Ovary (tissue), 9 donors: Measurements from ENCODE around the gene CCDC97. TPM values are rescaled to one million over a fixed set of nuclear protein-coding genes. Genes with fewer than 3 reads are reported as not detected.
A peak's percentile ranks its signal among the peaks of the same experiment; 100 is the strongest.

Source experiments
- DNase-seq, 5 donors: peaks; one replicate each; pipeline ENCODE4 v3.0.0-alpha.2; 2019 to 2020
- H3K27ac ChIP-seq, 2 donors: fragments of 200-600 bp; one replicate each; pipeline versions ENCODE4 v1.5.1 to v1.8.0; 2019 to 2022
- H3K27me3 ChIP-seq: fragments of 200-600 bp; one replicate; pipeline ENCODE4 v1.8.0; 2022
- H3K36me3 ChIP-seq: fragments of 200-600 bp; sonication (generic); one replicate; pipeline ENCODE4 v1.5.1; 2019
- H3K4me1 ChIP-seq: one replicate; pipeline ENCODE4 v1.8.1; 2013; ENCODE audit warnings: mild to moderate bottlenecking, moderate library complexity; ENCODE audit not compliant: insufficient read depth
- H3K4me3 ChIP-seq: fragments of 200-600 bp; sonication (generic); one replicate; pipeline ENCODE4 v1.5.1; 2017
- H3K9me3 ChIP-seq, 2 donors: fragments of 200-600 bp in 1 of 2; sonication (generic) in 1 of 2; one replicate each; pipeline versions ENCODE4 v1.5.1 to v1.8.1; 2013 to 2019; ENCODE audit warnings: mild to moderate bottlenecking in 1 of 2, moderate library complexity in 1 of 2
- EP300 ChIP-seq: sonication (generic); formaldehyde crosslinking; IDR thresholded peaks from one replicate; pipeline ENCODE4 v1.6.1; 2017; ENCODE audit warnings: antibody characterized with exemption
- POLR2A ChIP-seq: fragments of 450-650 bp; IDR thresholded peaks from one replicate; pipeline ENCODE4 v1.6.1; 2017; ENCODE audit warnings: antibody characterized with exemption, mild to moderate bottlenecking, moderate library complexity
- WGBS, 3 donors: extraction: QIAGEN DNeasy Blood & Tissue Kit in 1 of 3; methylation state at CpG; one replicate each; pipeline versions ENCODE4 v1.1.5 to v1.1.7; 2013 to 2017; 5-methylcytosine and 5-hydroxymethylcytosine counted together
- intact Hi-C, 4 donors: fragments of 100-400 bp; cut with DNase I; formaldehyde crosslinking; loops; one replicate each; pipeline versions ENCODE4 v1.11.0 to v1.15.1; 2022 to 2023
- polyA plus RNA-seq, 2 donors: library from polyadenylated mRNA; stranded (reverse); fragments of 200-250 nt in 1 of 2; fragments of 350-450 nt in 1 of 2; fragmentation: Illumina TruSeq in 1 of 2; extraction: RNeasy Lipid Tissue Mini Kit (QIAGEN cat#74804) in 1 of 2; gene quantifications; one replicate each; pipeline ENCODE4 v1.2.3, GENCODE V29; 2013 to 2014
- total RNA-seq, 7 donors: library from RNA; depleted of rRNA in 2 of 7; stranded (reverse); fragments of >200 nt in 2 of 7; fragmentation: NEBNext Ultra II Directional in 3 of 7; extraction: Animal tissue kit (Norgen Biotek cat#: 25700) in 3 of 7; gene quantifications; one replicate each; pipeline versions ENCODE4 v1.1.0 to v1.2.4, GENCODE V29; 2016 to 2023
- TF ChIP-seq, protein P1 (sequence below), 3 donors: fragments of 450-650 bp in 2 of 3; fragments of 200-600 bp in 1 of 3; IDR thresholded peaks; one replicate each; pipeline versions ENCODE4 v1.5.1 to v1.8.0; 2016 to 2022; ENCODE audit warnings: antibody characterized with exemption in 3 of 3, mild to moderate bottlenecking in 1 of 3
- donor health status: DM: no; HTN: no; CAD: no; lungs with moderate emphysema.
- donor health status: DM: no; HTN: no; CAD: no.
- donor health status: Bipolar disorder and iron deficiency.
- donor health status: DM: yes; HTN: yes; CAD: no.
- donor health status: DM: no; HTN: no; CAD: no.
- donor health status: DM: yes; HTN: yes; CAD: no.

The CCDC97 gene
- total and polyA plus RNA-seq, 9 donors = 12.8 to 46.1 (median 29.5) TPM

DNA sequence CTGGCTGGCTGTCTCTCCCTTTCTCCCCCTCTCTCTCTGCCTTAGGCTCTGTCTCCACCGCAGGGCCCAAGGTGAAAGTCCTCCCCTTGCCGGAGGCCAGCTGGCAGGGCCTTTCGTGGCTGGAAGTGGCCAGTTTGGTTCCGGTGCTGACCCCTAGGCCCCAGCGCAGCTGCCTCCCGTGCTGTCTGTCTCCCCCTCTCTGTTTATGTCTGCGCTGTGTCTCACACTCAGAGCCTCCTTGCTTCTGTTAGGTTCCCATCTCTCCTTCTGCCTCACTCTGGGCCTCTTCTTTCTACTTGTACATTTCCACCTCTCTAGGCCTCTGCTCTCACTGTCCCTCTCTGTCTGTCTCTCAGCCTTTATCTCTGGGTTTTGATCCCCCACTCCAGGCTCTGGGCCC lies 13.1 kb downstream of the CCDC97 start:
- intact Hi-C loops = loop anchor here in 1 of 4 donors (10.0 kb wide), 1 partner anchor 112 kb away; the partner anchor contains the start of gene DMAC2
- H3K27me3 ChIP-seq = no peaks in the 10 kb centered on the region

DNA sequence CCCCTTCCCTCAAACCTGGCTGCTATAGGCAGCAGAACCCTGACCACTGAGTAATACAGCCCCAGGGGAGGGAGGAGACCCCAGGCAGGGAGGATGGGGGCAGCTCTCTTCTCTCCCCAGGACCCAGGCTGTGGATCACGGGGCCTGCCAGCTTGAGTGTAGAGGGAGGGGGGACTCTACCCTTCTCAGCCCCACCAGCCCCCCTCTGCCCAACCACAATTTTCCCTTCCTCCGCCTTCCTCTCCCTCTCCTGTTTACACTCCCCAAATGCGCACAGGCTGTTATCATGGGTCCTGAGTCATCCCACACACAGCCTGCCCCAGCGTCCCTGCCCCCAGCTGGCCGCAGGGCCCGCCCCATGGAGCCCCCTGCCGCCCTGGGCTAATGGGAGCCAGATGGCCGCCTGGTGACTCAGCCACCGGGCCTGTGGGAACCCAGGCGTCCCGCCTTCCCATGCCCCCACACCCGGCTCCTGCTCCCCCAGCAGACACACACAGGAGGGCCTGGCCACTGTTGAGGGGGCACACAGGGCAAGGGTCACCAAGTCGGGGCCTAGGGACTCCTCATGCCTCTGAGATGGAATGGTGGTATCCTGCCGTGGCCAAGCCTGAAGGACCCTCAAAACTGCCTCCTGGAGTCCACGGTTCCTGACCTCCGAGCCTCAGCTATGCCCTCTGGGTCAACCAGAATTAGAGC lies 13.6 kb downstream of the CCDC97 start:
- Histone ChIP-seq H3K27me3 (no peaks in the 10 kb centered on the region), H3K4me3 (no peak overlapping the region), H3K4me1 (peaks cover 36% of the 10 kb centered on the region), H3K36me3 (no peaks in the 10 kb centered on the region), H3K9me3 (no peaks in the 10 kb centered on the region), H3K27ac (peak overlapping the region; percentile 83 to 93)
- TF ChIP-seq EP300 = no peak
- TF ChIP-seq, protein P1, sequence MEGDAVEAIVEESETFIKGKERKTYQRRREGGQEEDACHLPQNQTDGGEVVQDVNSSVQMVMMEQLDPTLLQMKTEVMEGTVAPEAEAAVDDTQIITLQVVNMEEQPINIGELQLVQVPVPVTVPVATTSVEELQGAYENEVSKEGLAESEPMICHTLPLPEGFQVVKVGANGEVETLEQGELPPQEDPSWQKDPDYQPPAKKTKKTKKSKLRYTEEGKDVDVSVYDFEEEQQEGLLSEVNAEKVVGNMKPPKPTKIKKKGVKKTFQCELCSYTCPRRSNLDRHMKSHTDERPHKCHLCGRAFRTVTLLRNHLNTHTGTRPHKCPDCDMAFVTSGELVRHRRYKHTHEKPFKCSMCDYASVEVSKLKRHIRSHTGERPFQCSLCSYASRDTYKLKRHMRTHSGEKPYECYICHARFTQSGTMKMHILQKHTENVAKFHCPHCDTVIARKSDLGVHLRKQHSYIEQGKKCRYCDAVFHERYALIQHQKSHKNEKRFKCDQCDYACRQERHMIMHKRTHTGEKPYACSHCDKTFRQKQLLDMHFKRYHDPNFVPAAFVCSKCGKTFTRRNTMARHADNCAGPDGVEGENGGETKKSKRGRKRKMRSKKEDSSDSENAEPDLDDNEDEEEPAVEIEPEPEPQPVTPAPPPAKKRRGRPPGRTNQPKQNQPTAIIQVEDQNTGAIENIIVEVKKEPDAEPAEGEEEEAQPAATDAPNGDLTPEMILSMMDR (IDR thresholded peaks at IDR 0.05) = no peak
- TF ChIP-seq POLR2A = no peak
- 3 to 10% (median 6%) methylated on average over 16 of the region's 16 CpGs for WGBS, 3 donors
- intact Hi-C loops = loop anchor here in 2 of 4 donors (2.0 to 10.0 kb wide), 2 partner anchors 29 to 111 kb away; partner anchors contain the start of genes DMAC2 (in 1 of the 2) and TGFB1 (in 1 of the 2)
- DNase-seq = peak; percentile 85 to 92 (median 90)

More for the DNA sequence above, 13.1 kb downstream of the CCDC97 start:
- H3K4me3 ChIP-seq = no peak overlapping the region
- H3K9me3 ChIP-seq = no peaks in the 10 kb centered on the region
- peaks cover 36% of the 10 kb centered on the region for H3K4me1 ChIP-seq
- DNase-seq = peak; percentile 68 to 84 (median 75)
- peak overlapping the region; percentile 83 to 93 for H3K27ac ChIP-seq
- TF ChIP-seq POLR2A = no peak
- no peak for TF ChIP-seq EP300
- TF ChIP-seq, protein P1 (IDR thresholded peaks at IDR 0.05) = no peak
- WGBS, 3 donors = 5 to 11% (median 9%) methylated on average over 7 of the region's 7 CpGs
- no peaks in the 10 kb centered on the region for H3K36me3 ChIP-seq

DNA sequence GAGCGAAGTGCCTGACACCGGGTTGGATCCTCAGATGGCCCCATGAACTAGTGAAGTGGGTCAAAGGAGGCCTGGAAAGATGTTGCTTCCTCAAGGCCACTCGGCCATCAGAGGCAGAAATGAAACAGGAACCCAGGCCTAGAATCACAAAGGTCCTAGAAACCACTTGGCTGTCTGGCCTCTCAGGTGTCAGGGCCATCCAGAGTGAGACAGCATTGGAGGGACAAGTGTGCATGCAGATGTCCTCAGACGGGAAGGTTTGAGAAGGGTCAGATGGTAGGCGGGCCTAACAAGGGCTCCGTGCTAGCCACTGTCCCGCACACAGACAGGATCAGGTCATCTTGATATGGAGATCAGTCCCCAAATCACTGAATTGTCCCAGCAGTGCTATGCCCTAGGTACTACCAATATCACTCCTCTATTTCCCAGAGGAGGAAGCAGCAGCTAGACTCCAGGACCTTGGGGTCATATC lies 14.3 kb downstream of the CCDC97 start:
- Histone ChIP-seq H3K4me3 (no peak overlapping the region), H3K27ac (peak overlapping the region; percentile 83 to 93), H3K9me3 (no peaks in the 10 kb centered on the region), H3K36me3 (no peaks in the 10 kb centered on the region), H3K4me1 (peaks cover 36% of the 10 kb centered on the region), H3K27me3 (no peaks in the 10 kb centered on the region)
- intact Hi-C loops = loop anchor here in 2 of 4 donors (2.0 to 10.0 kb wide), 2 partner anchors 29 to 111 kb away; partner anchors contain the start of genes DMAC2 (in 1 of the 2) and TGFB1 (in 1 of the 2)
- TF ChIP-seq, protein P1 (IDR thresholded peaks at IDR 0.05) = no peak
- peak; percentile 11 for TF ChIP-seq POLR2A
- WGBS, 3 donors = 62 to 75% (median 67%) methylated on average over 7 of the region's 7 CpGs
- no peak for DNase-seq

DNA sequence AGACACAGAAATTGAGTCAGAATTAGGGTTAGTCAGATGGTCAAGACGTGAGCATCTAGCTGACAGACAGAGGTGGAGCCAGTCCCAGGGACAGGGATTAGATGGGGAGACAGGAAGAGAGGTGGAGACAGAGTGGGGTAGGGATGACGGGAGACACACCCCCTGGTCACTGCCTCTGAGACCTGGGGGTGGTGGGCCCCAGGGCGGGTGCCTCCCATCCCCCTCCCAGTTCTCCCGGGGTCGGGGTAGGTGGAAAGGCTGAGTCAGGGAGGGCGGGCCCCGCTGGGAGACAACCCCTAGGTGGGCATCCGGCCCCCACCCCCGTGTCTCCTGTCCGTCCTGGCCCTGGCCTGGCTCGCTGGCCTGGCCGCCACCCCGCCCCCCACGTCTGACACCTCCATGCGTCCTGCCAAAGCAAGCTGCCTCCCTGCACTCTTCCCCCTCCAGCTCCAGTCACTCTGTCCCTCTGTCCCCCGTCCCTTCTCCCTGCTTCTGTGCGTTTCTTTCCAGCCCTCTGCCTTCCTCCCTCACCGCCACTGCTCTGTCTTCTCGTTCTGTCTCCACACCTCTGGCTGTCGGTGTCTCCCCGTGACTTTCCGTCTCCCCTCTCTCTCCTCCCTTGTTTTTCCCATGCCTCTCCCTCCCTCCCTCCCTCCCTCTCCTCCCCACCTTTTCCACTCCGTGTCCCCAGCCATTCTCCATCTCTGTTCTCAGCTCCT lies 15.1 kb downstream of the CCDC97 start:
- peaks cover 36% of the 10 kb centered on the region for H3K4me1 ChIP-seq
- peak; percentile 62 to 84 (median 80) for DNase-seq
- TF ChIP-seq EP300 (no peak), POLR2A (no peak)
- TF ChIP-seq, protein P1 (IDR thresholded peaks at IDR 0.05) = no peak
- 4 to 8% (median 4%) methylated on average over 22 to 23 of the region's 23 CpGs for WGBS, 3 donors
- no peaks in the 10 kb centered on the region for H3K27me3 ChIP-seq
- H3K36me3 ChIP-seq = no peaks in the 10 kb centered on the region
- intact Hi-C loops = loop anchor here in 2 of 4 donors (2.0 to 10.0 kb wide), 2 partner anchors 28 to 110 kb away; partner anchors contain the start of genes DMAC2 (in 1 of the 2) and TGFB1 (in 1 of the 2)
- peak overlapping the region; percentile 25 for H3K4me3 ChIP-seq
- H3K9me3 ChIP-seq = no peaks in the 10 kb centered on the region
- H3K27ac ChIP-seq = peak overlapping the region; percentile 83 to 93
